ENCODE measurements around the gene BAZ1A. TPM values are rescaled to one million over a fixed set of nuclear protein-coding genes. Genes with fewer than 3 reads are reported as not detected.

The BAZ1A gene
- total and polyA plus RNA-seq, 2 experiments from 2014 or later: 24.2 to 26.8 TPM

DNA sequence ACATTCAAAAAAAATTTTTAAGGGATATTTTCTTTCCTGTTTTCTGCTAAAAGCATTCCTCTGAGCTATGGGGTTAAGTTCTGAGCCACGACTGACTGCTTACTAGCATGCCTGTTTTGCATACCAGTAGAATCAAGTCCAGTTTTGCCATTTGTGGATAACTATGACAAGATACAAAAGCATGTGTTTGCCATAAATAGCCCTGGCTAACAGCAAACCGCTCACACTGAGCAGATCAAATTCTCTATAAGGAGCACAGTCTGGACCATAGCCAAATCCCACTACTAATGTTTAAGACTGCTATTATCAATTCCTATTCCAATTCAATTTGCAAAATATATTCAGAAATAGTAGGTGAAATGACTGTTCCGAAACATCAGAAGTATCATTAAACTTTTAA lies 164.0 kb downstream of the BAZ1A start:
- Histone ChIP-seq H4K20me1 (replicated peaks; ENCODE audit: insufficient read depth) (0 out of 2 replicates have a peak, but pooled peaks cover 3% of the 10 kb centered on the region), H3K79me2 (replicated peaks; ENCODE audit: insufficient read depth) (peaks cover 13% of the 10 kb centered on the region; the same call in 1 of the 2 replicates), H3K27ac (ENCODE audit: low read depth) (no peak overlapping the region), H2AFZ (no peak overlapping the region), H3F3A (replicated peaks; ENCODE audit: low read depth) (no peaks in the 10 kb centered on the region), H3K4me3 (no peak overlapping the region), H3K27me3 (ENCODE audit: insufficient read depth) (peaks cover 12% of the 10 kb centered on the region), H3K4me1 (ENCODE audit: insufficient read depth) (peaks cover 10% of the 10 kb centered on the region; the same call in 1 of the 2 replicates), H3K9me2 (ENCODE audit: insufficient read depth) (no peaks in the 10 kb centered on the region), H3K36me3 (ENCODE audit: insufficient read depth) (0 out of 2 replicates have a peak, but pooled peaks cover 5% of the 10 kb centered on the region), H3K4me2 (no peak overlapping the region)
- Mint-ChIP-seq H3K27ac (no peak overlapping the region), H3K27me3 (ENCODE audit: insufficient read depth, low read depth, poor library complexity) (peaks cover 4% of the 10 kb centered on the region), H3K4me3 (no peak overlapping the region), H3K4me1 (peaks cover 8% of the 10 kb centered on the region; the same call in 2 of the 3 replicates), H3K9me3 (no peaks in the 10 kb centered on the region), H3K36me3 (ENCODE audit: low read depth) (peaks cover 12% of the 10 kb centered on the region)
- ATAC-seq: no peak
- DNase-seq (ENCODE audit: low spot score): no peak
- no peak for TF ChIP-seq POLR2AphosphoS5 (IDR thresholded peaks at IDR 0.05; ENCODE audit: low read depth)
- TF ChIP-seq, protein P1, sequence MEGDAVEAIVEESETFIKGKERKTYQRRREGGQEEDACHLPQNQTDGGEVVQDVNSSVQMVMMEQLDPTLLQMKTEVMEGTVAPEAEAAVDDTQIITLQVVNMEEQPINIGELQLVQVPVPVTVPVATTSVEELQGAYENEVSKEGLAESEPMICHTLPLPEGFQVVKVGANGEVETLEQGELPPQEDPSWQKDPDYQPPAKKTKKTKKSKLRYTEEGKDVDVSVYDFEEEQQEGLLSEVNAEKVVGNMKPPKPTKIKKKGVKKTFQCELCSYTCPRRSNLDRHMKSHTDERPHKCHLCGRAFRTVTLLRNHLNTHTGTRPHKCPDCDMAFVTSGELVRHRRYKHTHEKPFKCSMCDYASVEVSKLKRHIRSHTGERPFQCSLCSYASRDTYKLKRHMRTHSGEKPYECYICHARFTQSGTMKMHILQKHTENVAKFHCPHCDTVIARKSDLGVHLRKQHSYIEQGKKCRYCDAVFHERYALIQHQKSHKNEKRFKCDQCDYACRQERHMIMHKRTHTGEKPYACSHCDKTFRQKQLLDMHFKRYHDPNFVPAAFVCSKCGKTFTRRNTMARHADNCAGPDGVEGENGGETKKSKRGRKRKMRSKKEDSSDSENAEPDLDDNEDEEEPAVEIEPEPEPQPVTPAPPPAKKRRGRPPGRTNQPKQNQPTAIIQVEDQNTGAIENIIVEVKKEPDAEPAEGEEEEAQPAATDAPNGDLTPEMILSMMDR (conservative IDR thresholded peaks at IDR 0.05; ENCODE audit: low read depth in 2 of 2): no peak
- TF ChIP-seq STAT1 (IDR thresholded peaks at IDR 0.05; ENCODE audit: unreplicated experiment): no peak
- TF ChIP-seq ZNF462 (CRISPR knock-in tag; IDR thresholded peaks at IDR 0.05): no peak
- no peak for TF ChIP-seq JUNB (IDR thresholded peaks at IDR 0.05; ENCODE audit: unreplicated experiment)
- no peak for TF ChIP-seq ZNF114 (CRISPR knock-in tag; IDR thresholded peaks at IDR 0.05)
- TF ChIP-seq ZNF331 (CRISPR knock-in tag; IDR thresholded peaks at IDR 0.05; ENCODE audit: low read depth): no peak
- no peak for TF ChIP-seq NANOG (IDR thresholded peaks at IDR 0.05; ENCODE audit: borderline replicate concordance)
- TF ChIP-seq CREB1 (CRISPR knock-in tag; IDR thresholded peaks at IDR 0.05; ENCODE audit: low read depth): no peak
- TF ChIP-seq, protein P2, sequence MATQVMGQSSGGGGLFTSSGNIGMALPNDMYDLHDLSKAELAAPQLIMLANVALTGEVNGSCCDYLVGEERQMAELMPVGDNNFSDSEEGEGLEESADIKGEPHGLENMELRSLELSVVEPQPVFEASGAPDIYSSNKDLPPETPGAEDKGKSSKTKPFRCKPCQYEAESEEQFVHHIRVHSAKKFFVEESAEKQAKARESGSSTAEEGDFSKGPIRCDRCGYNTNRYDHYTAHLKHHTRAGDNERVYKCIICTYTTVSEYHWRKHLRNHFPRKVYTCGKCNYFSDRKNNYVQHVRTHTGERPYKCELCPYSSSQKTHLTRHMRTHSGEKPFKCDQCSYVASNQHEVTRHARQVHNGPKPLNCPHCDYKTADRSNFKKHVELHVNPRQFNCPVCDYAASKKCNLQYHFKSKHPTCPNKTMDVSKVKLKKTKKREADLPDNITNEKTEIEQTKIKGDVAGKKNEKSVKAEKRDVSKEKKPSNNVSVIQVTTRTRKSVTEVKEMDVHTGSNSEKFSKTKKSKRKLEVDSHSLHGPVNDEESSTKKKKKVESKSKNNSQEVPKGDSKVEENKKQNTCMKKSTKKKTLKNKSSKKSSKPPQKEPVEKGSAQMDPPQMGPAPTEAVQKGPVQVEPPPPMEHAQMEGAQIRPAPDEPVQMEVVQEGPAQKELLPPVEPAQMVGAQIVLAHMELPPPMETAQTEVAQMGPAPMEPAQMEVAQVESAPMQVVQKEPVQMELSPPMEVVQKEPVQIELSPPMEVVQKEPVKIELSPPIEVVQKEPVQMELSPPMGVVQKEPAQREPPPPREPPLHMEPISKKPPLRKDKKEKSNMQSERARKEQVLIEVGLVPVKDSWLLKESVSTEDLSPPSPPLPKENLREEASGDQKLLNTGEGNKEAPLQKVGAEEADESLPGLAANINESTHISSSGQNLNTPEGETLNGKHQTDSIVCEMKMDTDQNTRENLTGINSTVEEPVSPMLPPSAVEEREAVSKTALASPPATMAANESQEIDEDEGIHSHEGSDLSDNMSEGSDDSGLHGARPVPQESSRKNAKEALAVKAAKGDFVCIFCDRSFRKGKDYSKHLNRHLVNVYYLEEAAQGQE (IDR thresholded peaks at IDR 0.05; ENCODE audit: unreplicated experiment): no peak
- TF ChIP-seq, protein P3, sequence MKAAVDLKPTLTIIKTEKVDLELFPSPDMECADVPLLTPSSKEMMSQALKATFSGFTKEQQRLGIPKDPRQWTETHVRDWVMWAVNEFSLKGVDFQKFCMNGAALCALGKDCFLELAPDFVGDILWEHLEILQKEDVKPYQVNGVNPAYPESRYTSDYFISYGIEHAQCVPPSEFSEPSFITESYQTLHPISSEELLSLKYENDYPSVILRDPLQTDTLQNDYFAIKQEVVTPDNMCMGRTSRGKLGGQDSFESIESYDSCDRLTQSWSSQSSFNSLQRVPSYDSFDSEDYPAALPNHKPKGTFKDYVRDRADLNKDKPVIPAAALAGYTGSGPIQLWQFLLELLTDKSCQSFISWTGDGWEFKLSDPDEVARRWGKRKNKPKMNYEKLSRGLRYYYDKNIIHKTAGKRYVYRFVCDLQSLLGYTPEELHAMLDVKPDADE (IDR thresholded peaks at IDR 0.05): no peak
- no peak for TF ChIP-seq EZH2phosphoT487 (IDR thresholded peaks at IDR 0.05; ENCODE audit: unreplicated experiment)
- TF ChIP-seq EZH2 (IDR thresholded peaks at IDR 0.05; ENCODE audit: low read depth, unreplicated experiment): no peak
